Right kidney (tissue), 1 donor: ENCODE measurements around the gene HEXD.
"Not testable (repeated sequence)": the region's sequence is repeated elsewhere in the genome, so short reads cannot be mapped to it uniquely, and the experiment has no call there.

ENCODE experiments used
- DNase-seq: peaks from one replicate; pipeline ENCODE4 v3.0.0-alpha.2; 2016

HEXD gene

GRCh38 chr17:82440991-82441627 is 23.0 kb downstream of the HEXD start:
- no peak for DNase-seq

- DNase-seq, result no peak
These were observed 23.7 kb downstream of the HEXD start for GRCh38 chr17:82441691-82442487.

- DNase-seq, result no peak
These were observed 24.7 kb downstream of the HEXD start for GRCh38 chr17:82442643-82443464.

DNA sequence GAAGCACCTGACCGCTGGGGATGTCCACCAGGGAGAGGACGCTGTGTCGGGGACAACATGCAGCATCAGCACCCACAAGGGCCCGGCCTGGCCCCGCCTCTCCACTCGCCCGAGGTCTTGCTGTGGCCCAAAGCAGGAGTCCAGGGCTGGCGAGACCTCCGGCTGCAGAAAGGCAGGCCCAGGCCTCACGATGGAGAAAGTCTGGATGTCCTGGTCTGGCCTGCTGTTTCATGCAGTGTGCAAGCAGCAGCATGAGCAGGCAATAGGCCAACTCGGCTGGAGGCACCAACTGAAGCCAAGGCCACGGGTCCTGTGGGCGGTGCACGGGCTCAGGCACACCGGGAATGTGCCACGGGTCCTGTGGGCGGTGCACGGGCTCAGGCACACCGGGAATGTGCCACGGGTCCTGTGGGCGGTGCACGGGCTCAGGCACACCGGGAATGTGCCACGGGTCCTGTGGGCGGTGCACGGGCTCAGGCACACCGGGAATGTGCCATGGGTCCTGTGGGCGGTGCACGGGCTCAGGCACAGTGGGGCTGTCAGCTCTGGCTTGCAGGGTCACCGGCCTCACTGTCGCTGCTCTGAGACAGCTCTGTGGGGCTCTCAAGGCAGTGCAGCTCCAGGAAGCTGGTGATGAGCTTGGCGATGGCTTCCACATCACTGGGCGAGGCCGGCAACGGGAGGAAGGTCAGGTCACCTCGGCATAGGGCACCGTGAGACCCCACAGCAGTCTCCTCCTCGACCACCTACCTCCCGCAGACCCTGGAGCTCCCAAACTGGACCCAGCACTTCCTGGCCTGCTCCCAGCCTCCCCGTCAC is 25.5 kb downstream of the HEXD start:
- no peak for DNase-seq

DNA sequence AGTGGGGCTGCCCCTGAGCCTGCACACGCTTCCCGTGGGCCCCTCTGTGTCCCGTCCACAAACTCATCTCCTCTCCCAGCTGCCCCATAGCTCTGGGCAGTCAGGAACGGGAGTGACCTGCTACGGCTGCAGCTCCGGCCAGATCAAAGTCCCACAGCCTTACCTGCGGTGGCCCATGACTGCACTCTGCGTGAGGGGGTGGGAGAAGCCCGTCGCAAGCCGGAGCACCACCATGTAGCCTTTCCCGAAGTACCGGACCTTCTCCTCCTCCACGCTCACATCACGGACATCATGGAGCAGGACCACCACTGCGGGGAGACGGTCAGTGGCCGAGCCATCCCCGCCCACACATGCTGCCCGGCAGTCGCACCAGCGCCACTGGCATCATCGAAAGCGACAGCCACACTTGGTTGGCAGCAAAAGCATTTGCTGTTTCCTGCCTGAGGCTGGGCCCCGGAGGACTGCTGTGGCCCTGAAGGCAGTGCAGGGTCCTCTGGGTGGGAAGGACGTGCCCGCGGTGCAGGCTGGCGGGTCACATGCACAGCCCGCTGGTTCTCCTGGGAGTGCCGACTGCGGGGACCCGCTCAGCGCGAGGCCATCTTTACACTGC is 26.2 kb downstream of the HEXD start:
- no peak for DNase-seq

DNA sequence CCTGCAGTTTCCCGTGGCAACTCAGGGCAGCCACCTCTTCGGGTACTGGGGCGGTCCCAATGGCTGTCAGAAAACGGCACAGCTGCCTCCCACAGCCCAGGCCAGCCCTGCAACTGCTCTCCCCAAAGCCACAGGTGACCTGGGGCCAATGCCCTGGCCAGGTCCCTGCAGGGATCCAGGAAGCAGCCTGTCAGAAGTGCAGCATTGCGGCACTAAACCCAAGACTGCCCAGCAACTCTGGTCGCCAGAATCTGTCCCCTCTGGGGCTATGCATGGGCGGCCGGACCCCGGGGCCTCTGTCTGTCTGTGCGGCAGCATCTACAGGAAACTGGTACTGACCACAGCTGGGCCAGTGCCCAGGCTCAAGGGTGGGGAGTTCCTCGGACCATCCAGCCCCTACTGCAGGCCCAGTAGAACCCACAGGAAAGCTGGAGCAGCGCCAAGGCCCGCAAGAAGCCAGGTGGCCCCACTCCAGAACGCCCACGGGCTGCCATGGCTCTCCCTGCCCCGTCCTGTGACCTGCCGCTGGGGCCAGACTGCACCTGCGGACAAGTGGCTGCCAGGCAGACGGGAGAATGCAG is 26.9 kb downstream of the HEXD start:
- DNase-seq, result no peak

GRCh38 chr17:82445542-82445941 is 27.4 kb downstream of the HEXD start:
- no peak for DNase-seq

- no peak for DNase-seq
These were observed 28.0 kb downstream of the HEXD start for GRCh38 chr17:82446124-82446523.

DNA sequence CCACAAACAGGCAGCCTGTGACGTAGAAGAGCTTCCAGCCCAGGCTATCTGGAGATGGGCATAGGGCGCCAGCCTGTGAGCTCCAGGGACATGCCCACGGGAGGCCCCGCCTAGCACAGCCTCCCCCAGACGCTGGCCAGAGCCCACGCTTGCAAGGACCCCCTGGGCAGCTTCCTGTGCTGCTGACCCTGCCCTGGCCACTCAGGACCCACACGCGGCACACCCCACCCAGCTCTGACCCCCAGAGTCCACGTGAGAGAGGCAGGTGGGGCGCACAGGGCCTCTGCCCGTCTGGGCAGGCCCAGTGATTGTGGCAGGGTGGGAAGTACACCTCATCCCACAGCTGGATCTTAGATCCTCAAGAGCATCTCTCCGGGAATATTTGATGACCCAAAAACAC is 28.5 kb downstream of the HEXD start:
- no peak for DNase-seq

DNA sequence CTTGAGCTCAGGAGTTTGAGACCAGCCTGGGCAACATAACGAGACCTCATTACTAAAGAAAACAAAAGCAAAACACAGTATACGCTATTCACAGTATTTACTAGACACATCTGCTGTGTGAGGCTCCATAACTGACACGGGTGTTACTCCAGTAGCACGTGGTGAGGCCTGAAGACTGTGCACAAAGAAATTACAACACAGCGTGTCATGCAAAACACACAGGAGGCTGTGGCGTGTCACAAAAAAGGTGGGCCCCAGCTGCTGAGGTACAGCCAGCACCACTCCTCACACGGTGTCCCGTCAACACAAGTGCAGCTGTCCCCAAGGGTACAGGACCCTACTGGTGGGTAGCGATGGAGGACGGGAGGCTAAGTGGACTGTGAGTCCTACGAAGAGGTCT is 29.7 kb downstream of the HEXD start:
- no peak for DNase-seq

- no peak for DNase-seq
These were observed 31.2 kb downstream of the HEXD start for GRCh38 chr17:82449131-82449882.

GRCh38 chr17:82449883-82450356 is 31.8 kb downstream of the HEXD start:
- DNase-seq, result no peak

GRCh38 chr17:82450357-82451106 is 32.4 kb downstream of the HEXD start, which contains the start of gene CYBC1:
CYBC1 (minus strand) TSS chr17:82450752; CDS start chr17:82449254, 1,498 bp downstream.
- peak; percentile 90 for DNase-seq

DNA sequence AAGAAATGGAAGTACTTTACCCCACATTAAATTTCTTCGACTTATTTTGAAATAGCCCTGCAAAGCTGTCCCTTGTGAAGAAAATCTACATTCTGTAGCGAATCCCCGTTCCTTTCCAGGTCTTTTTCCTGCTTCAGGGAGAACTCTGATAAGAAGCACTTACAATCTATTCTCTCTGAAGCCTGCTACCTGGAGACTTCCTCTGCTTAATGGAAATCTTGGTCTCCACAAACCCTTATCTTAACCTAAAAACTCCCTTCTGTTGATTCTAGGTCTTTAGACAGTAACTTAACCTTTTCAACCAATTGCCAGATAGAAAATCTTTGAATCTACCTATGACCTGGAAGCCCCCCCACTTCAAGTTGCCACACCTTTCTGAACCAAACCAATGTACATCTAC is 34.0 kb downstream of the HEXD start:
- no peak for DNase-seq

DNA sequence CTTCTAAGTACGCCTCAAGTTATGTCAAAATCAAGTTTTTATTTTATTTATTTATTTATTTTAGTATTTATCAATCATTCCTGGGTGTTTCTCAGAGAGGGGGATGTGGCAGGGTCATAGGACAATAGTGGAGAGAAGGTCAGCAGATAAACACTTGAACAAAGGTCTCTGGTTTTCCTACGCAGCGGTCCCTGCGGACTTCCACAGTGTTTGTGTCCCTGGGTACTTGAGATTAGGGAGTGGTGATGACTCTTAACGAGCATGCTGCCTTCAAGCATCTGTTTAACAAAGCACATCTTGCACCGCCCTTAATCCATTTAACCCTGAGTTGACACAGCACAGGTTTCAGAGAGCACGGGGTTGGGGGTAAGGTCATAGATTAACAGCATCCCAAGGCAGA is 35.0 kb downstream of the HEXD start:
- not testable (repeated sequence) for DNase-seq

DNA sequence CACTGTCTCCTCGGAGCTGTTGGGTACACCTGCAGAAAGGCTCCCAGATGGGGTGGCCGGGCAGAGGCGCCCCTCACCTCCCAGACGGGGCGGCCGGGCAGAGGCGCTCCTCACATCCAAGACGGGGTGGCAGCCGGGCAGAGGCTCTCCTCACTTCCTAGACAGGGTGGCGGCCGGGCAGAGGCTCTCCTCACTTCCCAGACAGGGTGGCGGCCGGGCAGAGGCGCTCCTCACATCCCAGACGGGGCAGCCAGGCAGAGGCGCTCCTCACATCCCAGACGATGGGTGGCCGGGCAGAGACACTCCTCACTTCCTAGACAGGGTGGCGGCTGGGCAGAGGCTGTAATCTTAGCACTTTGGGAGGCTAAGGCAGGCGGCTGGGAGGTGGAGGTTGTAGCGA is 35.6 kb downstream of the HEXD start:
- DNase-seq, result not testable (repeated sequence)

- no peak for DNase-seq
These were observed 39.2 kb downstream of the HEXD start for GRCh38 chr17:82457073-82457928.

- DNase-seq, result peak; percentile 36
These were observed 39.7 kb downstream of the HEXD start for GRCh38 chr17:82457929-82458178.
